ENCODE data around the gene NOS2. TPM values are rescaled to one million over a fixed set of nuclear protein-coding genes. Genes with fewer than 3 reads are reported as not detected.
"Not testable (repeated sequence)": the region's sequence is repeated elsewhere in the genome, so short reads cannot be mapped to it uniquely, and the experiment has no call there.

The NOS2 gene
- not detected for polyA plus RNA-seq (2012; ENCODE audit: insufficient read depth, insufficient read length)

- no peak for DNase-seq (ENCODE audit: low read depth, low spot score)
- no peak within 1 kb of the TSS for H3K4me3 ChIP-seq (ENCODE audit: low read length)
These were observed at the start of gene NOS2 for GRCh38 chr17:27800522-27800921. Gene NOS2 (minus strand): TSS chr17:27800529. CDS start chr17:27798809, 1,720 bp downstream.

GRCh38 chr17:27849474-27850185, 49.3 kb upstream of the NOS2 start:
- no peak for DNase-seq (ENCODE audit: low read depth, low spot score)
- H3K4me3 ChIP-seq (ENCODE audit: low read length): no peak overlapping the region

DNA sequence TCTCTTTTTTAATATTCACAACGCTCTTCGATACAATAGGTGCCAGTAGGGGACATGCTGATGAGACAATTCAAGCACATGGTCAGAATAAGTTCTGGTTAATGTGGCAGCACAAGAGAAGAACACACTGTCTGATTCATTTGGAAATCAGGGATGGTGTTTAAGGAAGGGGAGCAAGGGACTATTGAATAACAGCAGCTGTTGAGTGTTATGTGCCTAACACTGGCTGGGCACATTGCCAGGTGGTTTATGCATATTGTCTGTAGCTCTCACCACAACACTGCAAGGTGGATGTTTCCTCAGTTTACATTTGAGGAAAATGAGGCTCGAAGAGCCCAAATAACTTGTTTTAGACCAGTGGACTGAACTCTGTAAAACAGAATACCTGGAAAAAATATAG, 48.6 kb upstream of the NOS2 start:
- DNase-seq (ENCODE audit: low read depth, low spot score): peak; percentile 45
- no peak overlapping the region for H3K4me3 ChIP-seq (ENCODE audit: low read length)

DNA sequence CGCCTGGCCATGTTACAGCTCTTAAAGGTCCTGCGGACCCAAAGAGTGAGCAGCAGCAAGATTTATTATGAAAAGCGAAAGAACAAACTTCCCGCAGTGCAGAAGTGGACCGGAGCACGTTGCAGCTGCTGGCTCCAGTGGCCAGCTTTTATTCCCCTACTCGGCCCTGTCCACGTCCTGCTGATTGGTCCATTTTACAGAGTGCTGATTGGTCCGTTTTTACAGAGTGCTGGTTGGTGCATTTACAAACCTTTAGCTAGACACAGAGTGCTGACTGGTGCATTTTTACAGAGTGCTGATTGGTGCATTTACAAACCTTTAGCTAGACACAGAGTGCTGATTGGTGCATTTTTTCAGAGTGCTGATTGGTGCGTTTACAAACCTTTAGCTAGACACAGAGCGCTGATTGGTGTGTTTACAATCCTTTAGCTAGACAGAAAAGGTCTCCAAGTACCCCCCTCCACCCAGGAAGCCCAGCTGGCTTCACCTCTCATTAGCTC, 46.5 kb upstream of the NOS2 start:
- peak overlapping the region; percentile 1; the same call in 1 of the 2 replicates for H3K4me3 ChIP-seq (ENCODE audit: low read length)
- not testable (repeated sequence) for DNase-seq (ENCODE audit: low read depth, low spot score)

DNA sequence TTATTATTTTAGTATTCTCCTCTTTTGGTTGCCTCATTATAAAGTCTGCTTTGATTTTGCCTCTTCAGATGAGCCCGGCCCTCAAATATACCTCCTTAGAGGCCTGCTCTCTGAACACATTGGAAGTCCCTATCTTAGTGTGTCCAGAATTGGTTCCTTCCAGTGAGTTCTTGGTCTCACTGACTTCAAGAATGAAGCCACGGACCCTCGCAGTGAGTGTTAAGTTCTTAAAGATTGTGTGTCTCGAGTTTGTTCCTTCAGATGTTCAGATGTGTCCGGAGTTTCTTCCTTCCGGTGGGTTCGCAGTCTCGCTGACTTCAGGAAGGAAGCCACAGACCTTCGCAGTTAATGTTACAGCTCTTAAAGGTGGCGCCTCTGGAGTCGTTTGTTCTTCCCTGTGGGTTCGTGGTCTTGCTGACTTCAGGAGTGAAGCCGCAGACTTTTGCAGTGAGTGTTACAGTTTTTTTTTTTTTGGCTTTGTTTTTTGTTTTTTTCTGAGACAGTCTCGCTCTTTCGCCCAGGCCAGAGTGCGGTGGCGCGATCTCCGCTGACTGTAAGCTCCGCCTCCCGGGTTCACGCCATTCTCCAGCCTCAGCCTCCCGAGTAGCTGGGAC, 45.8 kb upstream of the NOS2 start:
- peak; percentile 94 for DNase-seq (ENCODE audit: low read depth, low spot score)
- H3K4me3 ChIP-seq (ENCODE audit: low read length): peak overlapping the region; percentile 1

DNA sequence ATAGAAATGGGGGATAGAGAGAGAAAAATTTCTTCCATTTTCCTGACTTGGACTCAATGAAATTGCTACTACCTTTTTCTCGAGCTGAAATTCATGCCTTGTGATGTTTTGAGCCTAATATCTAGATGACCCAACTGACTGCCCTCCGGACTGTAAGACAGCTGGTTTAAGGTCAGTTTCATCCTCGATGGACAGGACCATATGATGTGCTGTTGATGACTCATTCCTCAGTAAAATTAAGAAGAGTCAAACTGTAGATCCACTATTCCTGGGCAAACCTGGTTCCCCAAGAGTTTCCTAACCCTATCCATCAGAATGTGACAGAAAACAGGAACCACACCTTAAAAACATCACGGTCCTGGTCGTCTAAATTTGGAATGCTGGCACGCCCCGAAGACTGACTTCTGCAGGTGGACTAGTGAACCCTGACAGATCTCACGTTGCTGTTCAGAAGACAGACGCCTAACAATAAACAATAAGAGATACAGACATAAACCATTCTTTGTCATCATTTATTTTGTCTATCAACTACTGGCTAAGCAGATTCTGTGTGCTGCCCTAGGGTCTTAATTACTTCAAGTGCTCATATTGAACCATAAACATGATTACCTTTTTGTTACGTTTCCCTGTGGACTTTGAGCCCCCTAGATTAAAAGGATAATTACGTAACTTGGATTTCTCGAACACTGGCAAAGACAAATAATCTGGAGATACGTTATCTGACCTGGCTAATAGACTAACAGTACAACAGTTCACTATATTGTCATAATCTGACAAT, 45.1 kb upstream of the NOS2 start:
- no peak for DNase-seq (ENCODE audit: low read depth, low spot score)
- no peak overlapping the region for H3K4me3 ChIP-seq (ENCODE audit: low read length)

- no peak for DNase-seq (ENCODE audit: low read depth, low spot score)
- H3K4me3 ChIP-seq (ENCODE audit: low read length): no peak overlapping the region
These were observed 40.4 kb upstream of the NOS2 start for GRCh38 chr17:27840688-27841087.

- DNase-seq (ENCODE audit: low read depth, low spot score): not testable (repeated sequence)
These were observed 40.0 kb upstream of the NOS2 start for GRCh38 chr17:27840406-27840678.

GRCh38 chr17:27839571-27840405, 39.5 kb upstream of the NOS2 start:
- not testable (repeated sequence) for DNase-seq (ENCODE audit: low read depth, low spot score); H3K4me3 ChIP-seq (ENCODE audit: low read length)

More at GRCh38 chr17:27840406-27840678, 40.0 kb upstream of the NOS2 start:
- not testable (repeated sequence) for H3K4me3 ChIP-seq (ENCODE audit: low read length)

GRCh38 chr17:27838607-27839006, 38.3 kb upstream of the NOS2 start:
- DNase-seq (ENCODE audit: low read depth, low spot score); H3K4me3 ChIP-seq (ENCODE audit: low read length): not testable (repeated sequence)

DNA sequence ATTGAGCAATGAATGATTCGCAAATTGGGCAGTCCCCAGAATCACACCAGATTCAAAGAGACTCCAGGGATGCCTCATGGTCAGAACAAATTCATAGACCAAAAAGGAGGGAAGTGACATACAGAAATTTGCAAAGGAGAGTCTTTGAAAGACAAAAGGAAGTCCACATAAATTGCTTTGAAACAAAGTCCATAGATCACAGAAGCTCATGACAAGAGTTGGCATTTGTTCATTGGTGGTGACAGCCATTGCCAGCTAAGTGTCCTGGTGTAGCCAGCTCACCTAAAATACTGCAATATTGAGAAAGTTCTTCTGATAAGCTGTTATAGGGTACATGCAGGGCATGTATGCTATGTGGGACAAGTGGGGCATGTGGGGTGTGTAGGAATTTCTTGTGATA, 37.4 kb upstream of the NOS2 start:
- DNase-seq (ENCODE audit: low read depth, low spot score); H3K4me3 ChIP-seq (ENCODE audit: low read length): not testable (repeated sequence)

GRCh38 chr17:27836651-27837050, 36.3 kb upstream of the NOS2 start:
- no peak for DNase-seq (ENCODE audit: low read depth, low spot score)

GRCh38 chr17:27834571-27834970, 34.2 kb upstream of the NOS2 start:
- H3K4me3 ChIP-seq (ENCODE audit: low read length): no peak overlapping the region
- no peak for DNase-seq (ENCODE audit: low read depth, low spot score)

More at GRCh38 chr17:27836651-27837050, 36.3 kb upstream of the NOS2 start:
- H3K4me3 ChIP-seq (ENCODE audit: low read length): no peak overlapping the region

- no peak overlapping the region for H3K4me3 ChIP-seq (ENCODE audit: low read length)
- no peak for DNase-seq (ENCODE audit: low read depth, low spot score)
These were observed 32.5 kb upstream of the NOS2 start for GRCh38 chr17:27832831-27833230.

DNA sequence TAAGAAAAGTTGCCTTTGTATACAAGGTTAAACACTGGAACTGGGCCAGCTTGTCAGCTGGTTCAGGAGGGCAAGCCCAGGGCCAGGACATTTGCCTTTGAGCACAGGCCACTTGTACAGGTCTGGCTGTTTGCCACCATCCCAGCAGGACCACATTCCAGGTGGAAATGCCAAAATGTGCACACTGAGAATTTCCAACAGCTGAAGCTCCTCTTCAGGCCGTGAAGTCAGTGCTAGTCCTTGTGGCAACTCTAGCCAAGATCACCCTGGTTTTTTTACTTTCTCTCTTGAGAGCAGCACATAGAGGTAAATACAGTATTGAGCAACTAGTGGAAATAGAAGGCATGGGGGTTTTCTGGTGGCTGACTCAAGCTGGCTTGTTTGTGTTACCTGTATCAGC, 29.6 kb upstream of the NOS2 start:
- not testable (repeated sequence) for DNase-seq (ENCODE audit: low read depth, low spot score); H3K4me3 ChIP-seq (ENCODE audit: low read length)

GRCh38 chr17:27829143-27829711, 28.9 kb upstream of the NOS2 start:
- not testable (repeated sequence) for DNase-seq (ENCODE audit: low read depth, low spot score); H3K4me3 ChIP-seq (ENCODE audit: low read length)

DNA sequence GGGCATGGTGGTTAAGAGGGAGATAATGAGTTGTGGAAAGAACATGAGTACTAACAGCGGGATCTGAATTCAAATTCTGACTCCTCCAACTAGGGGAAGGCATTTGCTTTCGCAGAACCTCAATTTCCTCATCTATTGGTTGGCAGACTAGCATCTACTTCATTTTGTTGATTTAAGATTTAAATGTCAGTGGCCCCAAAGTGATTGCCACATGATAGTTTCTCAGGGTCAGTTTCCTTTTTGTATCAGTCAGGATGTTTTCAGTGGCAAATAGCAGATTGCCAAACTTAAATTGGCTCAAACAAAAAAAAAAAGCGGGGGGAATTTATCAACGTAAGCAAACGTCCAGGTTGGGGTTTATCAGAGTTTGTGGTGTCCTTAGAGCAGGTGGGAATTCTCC, 25.1 kb upstream of the NOS2 start:
- no peak for DNase-seq (ENCODE audit: low read depth, low spot score)

DNA sequence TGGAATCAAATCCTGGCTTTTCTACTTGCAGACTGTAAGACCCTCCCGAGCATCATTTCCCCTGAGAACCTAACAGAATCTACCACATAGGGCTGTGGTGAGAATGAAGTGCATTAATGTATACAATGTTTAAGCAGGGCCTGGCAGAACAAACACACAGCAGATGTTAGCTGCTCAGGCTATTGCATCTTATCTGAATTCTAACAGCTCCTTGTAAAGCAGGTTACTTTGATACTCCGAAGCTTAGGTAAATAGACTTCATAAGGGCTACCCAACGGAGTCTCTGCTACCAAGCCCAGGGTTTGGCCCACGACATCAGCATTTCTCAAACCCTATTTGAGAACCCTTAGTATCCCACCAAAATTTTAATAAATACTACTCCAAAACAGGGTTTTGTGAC, 24.4 kb upstream of the NOS2 start:
- no peak overlapping the region for H3K4me3 ChIP-seq (ENCODE audit: low read length)
- no peak for DNase-seq (ENCODE audit: low read depth, low spot score)

More for the DNA sequence above, 25.1 kb upstream of the NOS2 start:
- no peak overlapping the region for H3K4me3 ChIP-seq (ENCODE audit: low read length)
